ENCODE data around the gene PDSS1.

DNA sequence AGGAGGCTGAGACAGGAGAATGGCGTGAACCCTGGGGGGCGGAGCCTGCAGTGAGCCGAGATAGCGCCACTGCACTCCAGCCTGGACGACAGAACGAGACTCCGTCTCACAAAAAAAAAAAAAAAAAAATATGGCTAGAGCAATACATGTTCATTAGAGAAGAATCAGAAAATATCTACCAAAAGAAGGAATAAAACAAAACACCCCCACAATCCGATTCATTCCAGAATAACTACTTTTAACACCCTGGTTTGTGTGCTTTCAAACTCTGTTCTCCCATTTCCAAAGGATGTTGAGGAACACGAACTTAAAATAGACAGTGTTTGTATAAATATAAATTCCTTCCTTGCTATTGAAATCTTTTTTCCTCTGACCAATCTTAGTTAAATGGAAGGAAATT is 6.5 kb downstream of the PDSS1 start:
- TF ChIP-seq EZH2 (optimal IDR thresholded peaks at IDR 0.05; ENCODE audit: low read depth, low read length) (no peak), EZH2phosphoT487 (IDR thresholded peaks at IDR 0.05; ENCODE audit: low read length) (no peak)
- TF ChIP-seq, protein P1, sequence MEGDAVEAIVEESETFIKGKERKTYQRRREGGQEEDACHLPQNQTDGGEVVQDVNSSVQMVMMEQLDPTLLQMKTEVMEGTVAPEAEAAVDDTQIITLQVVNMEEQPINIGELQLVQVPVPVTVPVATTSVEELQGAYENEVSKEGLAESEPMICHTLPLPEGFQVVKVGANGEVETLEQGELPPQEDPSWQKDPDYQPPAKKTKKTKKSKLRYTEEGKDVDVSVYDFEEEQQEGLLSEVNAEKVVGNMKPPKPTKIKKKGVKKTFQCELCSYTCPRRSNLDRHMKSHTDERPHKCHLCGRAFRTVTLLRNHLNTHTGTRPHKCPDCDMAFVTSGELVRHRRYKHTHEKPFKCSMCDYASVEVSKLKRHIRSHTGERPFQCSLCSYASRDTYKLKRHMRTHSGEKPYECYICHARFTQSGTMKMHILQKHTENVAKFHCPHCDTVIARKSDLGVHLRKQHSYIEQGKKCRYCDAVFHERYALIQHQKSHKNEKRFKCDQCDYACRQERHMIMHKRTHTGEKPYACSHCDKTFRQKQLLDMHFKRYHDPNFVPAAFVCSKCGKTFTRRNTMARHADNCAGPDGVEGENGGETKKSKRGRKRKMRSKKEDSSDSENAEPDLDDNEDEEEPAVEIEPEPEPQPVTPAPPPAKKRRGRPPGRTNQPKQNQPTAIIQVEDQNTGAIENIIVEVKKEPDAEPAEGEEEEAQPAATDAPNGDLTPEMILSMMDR (IDR thresholded peaks at IDR 0.05; ENCODE audit: low read length), result no peak

All from MM.1S (cell line).